HepG2 (cell line): ENCODE results near the gene NUAK1. TPM values are rescaled to one million over a fixed set of nuclear protein-coding genes. Genes with fewer than 3 reads are reported as not detected.

Source experiments
- ATAC-seq: fragments of 200-7000 bp; cut with Tn5 transposase; 3 replicates; pipeline ENCODE4 v1.9.1; 2020; ENCODE audit warnings: mild to moderate bottlenecking, moderate library complexity
- BruUV-seq: library from RNA; stranded (reverse); fragments of 400-500 nt; replicated peaks from 2 replicates; lab custom pipeline; 2021; lab: Mats Ljungman, UMichigan
- CTCF ChIA-PET: fragments of 300-600 bp; formaldehyde crosslinking; extraction: SDS; loops from one replicate; lab custom pipeline; 2021; ENCODE audit warnings: low total read pairs, inconsistent platforms, low intra/inter-chr PET ratio; lab: Yijun Ruan, JAX
- POLR2A ChIA-PET: fragments of 350-600 bp; sonication (Branson Sonifier 250); formaldehyde crosslinking; loops from one replicate; lab custom pipeline; 2020; ENCODE audit warnings: antibody characterized with exemption, inconsistent platforms; lab: Yijun Ruan, JAX
- DNase-seq: peaks from one replicate; pipeline ENCODE4 v3.0.0-alpha.2; 2015; ENCODE audit warnings: low spot score
- FAIRE-seq: peaks from 3 replicates; lab custom pipeline; 2011; peaks lifted over from hg19 to GRCh38; lab: Jason Lieb, UNC
- H2AFZ ChIP-seq: one replicate; pipeline ENCODE4 v1.6.1; 2011; ENCODE audit warnings: low read length, inconsistent platforms
- H3K27ac ChIP-seq: fragments of 300-600 bp; 3 replicates; pipeline ENCODE4 v1.8.0; 2011; ENCODE audit warnings: mixed run types, mild to moderate bottlenecking, mixed read lengths, low read length, inconsistent platforms; ENCODE audit not compliant: insufficient read depth; ENCODE audit errors: extremely low read length
- H3K27me3 ChIP-seq, 2 experiments: fragments of 200-600 bp in 1 of 2; 2 replicates in 1 of 2; 3 replicates in 1 of 2; pipeline versions ENCODE4 v1.6.0 to v1.8.0; 2011; ENCODE audit warnings: low read length in 2 of 2, mild to moderate bottlenecking in 2 of 2, moderate library complexity in 2 of 2, inconsistent platforms in 1 of 2; ENCODE audit not compliant: insufficient read depth in 2 of 2, control insufficient read depth in 1 of 2
- H3K36me3 ChIP-seq, 2 experiments: fragments of 200-600 bp in 1 of 2; replicated peaks in 1 of 2; 2 replicates in 1 of 2; 3 replicates in 1 of 2; pipeline versions ENCODE4 v1.5.1 to v1.8.0; 2011; ENCODE audit warnings: low read length in 2 of 2, inconsistent platforms in 1 of 2; ENCODE audit not compliant: insufficient read depth in 2 of 2, control insufficient read depth in 1 of 2
- H3K4me1 ChIP-seq: 2 replicates; pipeline ENCODE4 v1.5.1; 2012; ENCODE audit warnings: low read length, inconsistent platforms; ENCODE audit not compliant: insufficient read depth
- H3K4me2 ChIP-seq: 2 replicates; pipeline ENCODE4 v1.6.0; 2011; ENCODE audit warnings: low read depth, low read length, inconsistent platforms
- H3K4me3 ChIP-seq, 3 experiments: fragments of 200-600 bp in 1 of 3; sonication (generic), shearing (Covaris generic) in 1 of 3; replicated peaks in 1 of 3; 2 replicates each; pipeline ENCODE4 v1.5.1; 2011 to 2016; ENCODE audit warnings: low read length in 3 of 3, inconsistent platforms in 2 of 3, low read depth in 2 of 3, mild to moderate bottlenecking in 2 of 3, control low read depth in 1 of 3, mixed read lengths in 1 of 3; ENCODE audit not compliant: insufficient read depth in 1 of 3
- H3K79me2 ChIP-seq: one replicate; pipeline ENCODE4 v1.6.1; 2011; ENCODE audit warnings: low read length, inconsistent platforms; ENCODE audit not compliant: insufficient read depth
- H3K9ac ChIP-seq: 2 replicates; pipeline ENCODE4 v1.6.0; 2011; ENCODE audit warnings: mild to moderate bottlenecking, low read depth, low read length, inconsistent platforms; ENCODE audit not compliant: insufficient read depth
- H3K9me3 ChIP-seq: 2 replicates; pipeline ENCODE4 v1.5.1; 2012; ENCODE audit warnings: mild to moderate bottlenecking, low read length
- H4K20me1 ChIP-seq: 2 replicates; pipeline ENCODE4 v1.6.0; 2011; ENCODE audit warnings: inconsistent platforms, mild to moderate bottlenecking, low read length, moderate library complexity; ENCODE audit not compliant: insufficient read depth
- CCAR2 ChIP-seq: fragments of 200-400 bp; formaldehyde crosslinking; optimal IDR thresholded peaks from 2 replicates; pipeline ENCODE3; 2018; ENCODE audit warnings: low read depth, mild to moderate bottlenecking, low read length, moderate library complexity
- SKI ChIP-seq: fragments of 450-650 bp; IDR thresholded peaks from one replicate; pipeline ENCODE4 v1.6.1; 2018; ENCODE audit warnings: mild to moderate bottlenecking; ENCODE audit not compliant: partially characterized antibody
- ZBTB39 ChIP-seq: sonication (generic); formaldehyde crosslinking; IDR thresholded peaks from 2 replicates; pipeline ENCODE4 v1.5.0; 2020; ENCODE audit warnings: missing genetic modification reagents
- WGBS: methylation state at CpG from one replicate; pipeline ENCODE4 v1.1.6; 2017; ENCODE audit warnings: low lambda C conversion rate; 5-methylcytosine and 5-hydroxymethylcytosine counted together
- in situ Hi-C: cut with HindIII; loops from 2 replicates; pipeline ENCODE4 v1.10.0; 2017; ENCODE audit warnings: low pct_unique_long_range_greater_than_20kb; ENCODE audit not compliant: extremely low pct_ligation_motif_present
- intact Hi-C: fragments of 100-400 bp; cut with micrococcal nuclease; formaldehyde crosslinking; loops from one replicate; pipeline ENCODE4 v1.10.0; 2022; ENCODE audit not compliant: unreplicated experiment
- polyA plus RNA-seq, 8 experiments: library from polyadenylated mRNA; depleted of rRNA in 3 of 8; stranded (reverse) in 7 of 8; unstranded in 1 of 8; fragments of >200 nt; fragmentation: Illumina TruSeq in 4 of 8; extraction: Trizol in 4 of 8; gene quantifications; 2 replicates each; pipeline versions ENCODE4 v1.2.1 to v1.2.3, GENCODE V29; 2011 to 2016; ENCODE audit warnings: low read depth in 4 of 8, missing spikeins in 1 of 8, mixed read lengths in 1 of 8; ENCODE audit not compliant: insufficient read depth in 1 of 8
- total RNA-seq, 5 experiments: library from RNA; depleted of rRNA; stranded (reverse); fragments of >200 nt; fragmentation: Illumina TruSeq; extraction: Trizol; gene quantifications; 2 replicates each; pipeline ENCODE4 v1.2.3, GENCODE V29; 2016; ENCODE audit warnings: low read depth in 1 of 5
- TF ChIP-seq, protein P1 (sequence below): sonication (generic); formaldehyde crosslinking; IDR thresholded peaks from 2 replicates; pipeline ENCODE4 v1.4.0; 2020; ENCODE audit warnings: missing genetic modification reagents, mild to moderate bottlenecking, borderline replicate concordance

NUAK1 gene
- total and polyA plus RNA-seq, 2 of the 13 experiments (the other 11 are each of a cell fraction or from before 2014, with no cell fraction given), result 1.7 to 1.9 TPM

GRCh38 chr12:106173442-106173841, 34.7 kb upstream of the NUAK1 start:
- POLR2A ChIA-PET, result no interaction called here
- CTCF ChIA-PET, result no interaction called here

More at GRCh38 chr12:106173442-106173841, 34.7 kb upstream of the NUAK1 start:
- H3K27me3 ChIP-seq, result no peaks in the 10 kb centered on the region
- H3K9me3 ChIP-seq, result no peaks in the 10 kb centered on the region
- no peak overlapping the region for H3K27ac ChIP-seq
- WGBS, result 0% methylated on average over 1 of the region's 1 CpG
- H2AFZ ChIP-seq, result no peak overlapping the region
- no TSS peak for BruUV-seq
- peaks cover 7% of the 10 kb centered on the region for H3K4me1 ChIP-seq
- H3K36me3 ChIP-seq, result no peaks in the 10 kb centered on the region
- in situ Hi-C loops (no loop called here), intact Hi-C loops (no loop called here)
- DNase-seq (no peak), FAIRE-seq (no peak), ATAC-seq (no peak)
- H3K9ac ChIP-seq, result no peak overlapping the region
- TF ChIP-seq, protein P1, sequence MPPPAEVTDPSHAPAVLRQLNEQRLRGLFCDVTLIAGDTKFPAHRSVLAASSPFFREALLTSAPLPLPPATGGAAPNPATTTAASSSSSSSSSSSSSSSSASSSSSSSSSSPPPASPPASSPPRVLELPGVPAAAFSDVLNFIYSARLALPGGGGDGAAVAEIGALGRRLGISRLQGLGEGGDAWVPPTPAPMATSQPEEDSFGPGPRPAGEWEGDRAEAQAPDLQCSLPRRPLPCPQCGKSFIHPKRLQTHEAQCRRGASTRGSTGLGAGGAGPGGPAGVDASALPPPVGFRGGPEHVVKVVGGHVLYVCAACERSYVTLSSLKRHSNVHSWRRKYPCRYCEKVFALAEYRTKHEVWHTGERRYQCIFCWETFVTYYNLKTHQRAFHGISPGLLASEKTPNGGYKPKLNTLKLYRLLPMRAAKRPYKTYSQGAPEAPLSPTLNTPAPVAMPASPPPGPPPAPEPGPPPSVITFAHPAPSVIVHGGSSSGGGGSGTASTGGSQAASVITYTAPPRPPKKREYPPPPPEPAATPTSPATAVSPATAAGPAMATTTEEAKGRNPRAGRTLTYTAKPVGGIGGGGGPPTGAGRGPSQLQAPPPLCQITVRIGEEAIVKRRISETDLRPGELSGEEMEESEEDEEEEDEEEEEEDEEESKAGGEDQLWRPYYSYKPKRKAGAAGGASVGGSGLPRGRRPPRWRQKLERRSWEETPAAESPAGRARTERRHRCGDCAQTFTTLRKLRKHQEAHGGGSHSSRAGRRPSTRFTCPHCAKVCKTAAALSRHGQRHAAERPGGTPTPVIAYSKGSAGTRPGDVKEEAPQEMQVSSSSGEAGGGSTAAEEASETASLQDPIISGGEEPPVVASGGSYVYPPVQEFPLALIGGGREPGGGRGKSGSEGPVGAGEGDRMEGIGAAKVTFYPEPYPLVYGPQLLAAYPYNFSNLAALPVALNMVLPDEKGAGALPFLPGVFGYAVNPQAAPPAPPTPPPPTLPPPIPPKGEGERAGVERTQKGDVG (CRISPR knock-in tag), result no peak
- no peak for TF ChIP-seq SKI
- no peak for TF ChIP-seq CCAR2
- no peak for TF ChIP-seq ZBTB39 (CRISPR knock-in tag)
- H3K4me3 ChIP-seq, result no peak overlapping the region
- H3K79me2 ChIP-seq, result no peaks in the 10 kb centered on the region
- no peaks in the 10 kb centered on the region for H4K20me1 ChIP-seq
- H3K4me2 ChIP-seq, result no peak overlapping the region
